ENCODE measurements around the gene MAB21L4. TPM values are rescaled to one million over a fixed set of nuclear protein-coding genes. Genes with fewer than 3 reads are reported as not detected.

MAB21L4 gene
- total RNA-seq, 1 experiment from 2014 or later, result not detected

DNA sequence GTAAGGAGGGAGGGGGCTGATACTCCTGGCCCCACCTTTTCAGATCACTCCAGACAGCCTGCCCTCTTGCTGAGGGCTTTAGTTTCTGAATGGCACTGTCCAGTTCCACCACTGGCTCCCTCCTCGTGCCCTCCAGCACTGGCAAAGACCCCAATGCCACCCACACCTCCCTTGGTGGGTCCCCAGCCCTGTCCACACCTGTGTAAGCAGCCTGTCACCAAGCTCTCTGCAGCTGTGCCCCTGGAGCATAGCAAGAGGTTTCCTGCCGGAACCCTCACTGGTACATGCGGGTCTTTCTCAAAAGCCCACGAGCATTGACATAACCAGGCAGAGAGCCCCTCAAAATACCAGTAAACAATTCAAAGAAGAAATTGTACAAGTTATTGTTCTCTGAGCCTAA lies 58.3 kb downstream of the MAB21L4 start (continued):
- TF ChIP-seq ELF1 (IDR thresholded peaks at IDR 0.05; ENCODE audit: borderline replicate concordance, low read depth), result no peak
- TF ChIP-seq EZH2 (IDR thresholded peaks at IDR 0.05), result no peak
- TF ChIP-seq ZFX (IDR thresholded peaks at IDR 0.05), result no peak
- no peak for TF ChIP-seq EZH2phosphoT487 (IDR thresholded peaks at IDR 0.05; ENCODE audit: borderline replicate concordance)

DNA sequence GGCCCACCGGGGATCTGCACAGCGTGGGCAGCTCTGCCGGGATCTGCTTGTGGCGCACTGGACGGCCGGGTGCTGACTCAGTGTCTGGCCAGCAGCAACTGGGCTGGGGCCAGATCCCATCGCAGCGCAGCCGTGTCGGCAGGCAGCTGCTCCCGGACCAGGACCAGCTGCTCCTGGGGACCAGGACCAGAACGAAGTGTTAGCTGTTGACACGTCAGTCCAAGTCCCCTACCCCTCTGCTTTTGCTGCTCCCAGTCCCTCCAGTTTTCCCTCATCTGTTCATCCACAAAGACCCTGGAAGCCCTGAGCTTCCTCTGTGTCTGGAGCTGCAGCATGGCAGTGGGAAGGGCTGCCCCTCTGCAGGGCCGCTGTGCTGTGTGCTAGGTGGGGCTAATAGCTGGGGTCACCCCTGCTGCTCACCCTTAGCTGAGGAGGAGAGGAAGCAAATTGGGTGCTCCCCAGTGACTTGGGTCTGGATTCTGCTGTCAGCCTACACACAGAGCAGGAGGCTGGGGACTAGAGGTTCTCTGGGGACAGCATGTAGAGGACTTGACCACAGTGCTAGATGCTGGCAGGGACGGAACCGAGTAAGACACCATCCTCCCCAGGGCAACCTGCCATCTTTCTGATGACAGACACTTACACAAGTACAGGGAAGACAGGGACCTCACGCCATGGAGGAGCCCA lies 59.0 kb downstream of the MAB21L4 start:
- no peaks in the 10 kb centered on the region for H3K36me3 ChIP-seq (ENCODE audit: control insufficient read depth in 1 of 2, insufficient read depth in 2 of 2, low read length in 2 of 2)
- BruUV-seq (replicated peaks), result no TSS peak
- H3K27ac ChIP-seq (ENCODE audit: low read depth, low read length), result no peak overlapping the region
- H2AFZ ChIP-seq (ENCODE audit: low read depth, low read length, poor library complexity, severe bottlenecking), result no peak overlapping the region
- H3K9me3 ChIP-seq (ENCODE audit: control insufficient read depth in 1 of 2, insufficient read depth in 1 of 2, low read depth in 1 of 2, low read length in 2 of 2), result no peaks in the 10 kb centered on the region
- intact Hi-C loops (cut with micrococcal nuclease), result loop anchor here (10.0 kb wide), 1 partner anchor 172 kb away; no protein-coding TSS in a partner anchor
- ChIA-PET POLR2A (no interaction called here), CTCF (no interaction called here), RAD21 (ENCODE audit: low non-redundant PET in 1 of 2, low total read pairs in 2 of 2, uncharacterized antibody in 2 of 2, unreplicated experiment in 2 of 2) (no interaction called here)
- TF ChIP-seq ZNF274 (IDR thresholded peaks at IDR 0.05; ENCODE audit: low read depth, low read length), result no peak
- H3K27me3 ChIP-seq (ENCODE audit: insufficient read depth, low read length), result 0 out of 2 replicates have a peak, but pooled peaks cover 2% of the 10 kb centered on the region
- H3K4me2 ChIP-seq (ENCODE audit: low read length), result no peak overlapping the region
- H3K9ac ChIP-seq (ENCODE audit: low read length), result no peak overlapping the region
- ATAC-seq (no peak), DNase-seq (ENCODE audit: low read depth, low spot score) (no peak)
- peaks cover under 1 to 1% of the 10 kb centered on the region in 2 experiments; a peak in 3 of 4 replicates for H3K4me1 ChIP-seq (ENCODE audit: control insufficient read depth in 1 of 2, insufficient read depth in 2 of 2, low read length in 2 of 2)
- no peaks in the 10 kb centered on the region for H3K79me2 ChIP-seq (ENCODE audit: insufficient read depth, low read length)
- no peak overlapping the region for H3K4me3 ChIP-seq (replicated peaks in 1 of 2; ENCODE audit: low read depth in 1 of 2, low read length in 2 of 2)
- no peaks in the 10 kb centered on the region for H4K20me1 ChIP-seq (ENCODE audit: insufficient read depth)
- H3K9me2 ChIP-seq (ENCODE audit: insufficient read depth), result no peaks in the 10 kb centered on the region

Other genes starting within 250 kb of the MAB21L4 start
- not detected for gene AQP12B, start 213.3 kb downstream of the MAB21L4 start, total RNA-seq (2021; ENCODE audit: unreplicated experiment)
- gene AQP12A, start 204.3 kb downstream of the MAB21L4 start, total RNA-seq (2021; ENCODE audit: unreplicated experiment), result not detected
- 0.27 TPM for gene KIF1A, start 75.9 kb downstream of the MAB21L4 start, total RNA-seq (2021; ENCODE audit: unreplicated experiment)
- 0.34 TPM for gene AGXT, start 27.3 kb downstream of the MAB21L4 start, total RNA-seq (2021; ENCODE audit: unreplicated experiment)
- gene CROCC2, start 10.2 kb upstream of the MAB21L4 start, total RNA-seq (2021; ENCODE audit: unreplicated experiment), result not detected
- gene SNED1, start 102.5 kb upstream of the MAB21L4 start, total RNA-seq (2021; ENCODE audit: unreplicated experiment), result 9.6 TPM
- 25.5 TPM for gene MTERF4, start 206.1 kb upstream of the MAB21L4 start, total RNA-seq (2021; ENCODE audit: unreplicated experiment)